ENCODE results near the gene NCOA7. TPM values are rescaled to one million over a fixed set of nuclear protein-coding genes. Genes with fewer than 3 reads are reported as not detected.

Gene NCOA7
- total and polyA plus RNA-seq, 9 of the 15 experiments (the other 6 are each of a cell fraction or from before 2014, with no cell fraction given), result 5.8 to 14.6 (median 9.3) TPM

DNA sequence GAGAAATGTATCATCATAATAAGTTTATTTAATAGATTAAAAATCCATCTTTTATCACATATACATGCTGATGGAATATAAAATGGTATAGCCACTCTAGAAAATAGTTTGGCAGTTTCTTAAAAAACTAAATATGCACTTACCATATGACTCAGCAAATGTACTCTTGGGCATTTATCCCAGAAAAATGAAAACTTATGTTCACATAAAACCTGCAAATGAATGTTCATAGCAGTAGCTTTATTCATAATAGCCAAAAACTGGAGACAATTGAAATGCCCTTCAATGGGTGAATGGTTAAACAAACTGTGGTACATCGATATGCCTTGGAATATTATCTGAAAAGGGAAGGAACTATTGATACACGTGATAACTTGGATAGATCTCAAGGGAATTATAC, 6.4 kb upstream of the NCOA7 start (continued):
- no peak for TF ChIP-seq RFX5 (IDR thresholded peaks at IDR 0.05; ENCODE audit: low read depth, low read length)
- TF ChIP-seq EWSR1 (IDR thresholded peaks at IDR 0.05; ENCODE audit: borderline replicate concordance, low read depth, partially characterized antibody), result no peak
- TF ChIP-seq, protein P1, sequence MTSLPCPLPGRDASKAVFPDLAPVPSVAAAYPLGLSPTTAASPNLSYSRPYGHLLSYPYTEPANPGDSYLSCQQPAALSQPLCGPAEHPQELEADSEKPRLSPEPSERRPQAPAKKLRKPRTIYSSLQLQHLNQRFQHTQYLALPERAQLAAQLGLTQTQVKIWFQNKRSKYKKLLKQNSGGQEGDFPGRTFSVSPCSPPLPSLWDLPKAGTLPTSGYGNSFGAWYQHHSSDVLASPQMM (CRISPR knock-in tag; IDR thresholded peaks at IDR 0.05), result no peak
- TF ChIP-seq, protein P2, sequence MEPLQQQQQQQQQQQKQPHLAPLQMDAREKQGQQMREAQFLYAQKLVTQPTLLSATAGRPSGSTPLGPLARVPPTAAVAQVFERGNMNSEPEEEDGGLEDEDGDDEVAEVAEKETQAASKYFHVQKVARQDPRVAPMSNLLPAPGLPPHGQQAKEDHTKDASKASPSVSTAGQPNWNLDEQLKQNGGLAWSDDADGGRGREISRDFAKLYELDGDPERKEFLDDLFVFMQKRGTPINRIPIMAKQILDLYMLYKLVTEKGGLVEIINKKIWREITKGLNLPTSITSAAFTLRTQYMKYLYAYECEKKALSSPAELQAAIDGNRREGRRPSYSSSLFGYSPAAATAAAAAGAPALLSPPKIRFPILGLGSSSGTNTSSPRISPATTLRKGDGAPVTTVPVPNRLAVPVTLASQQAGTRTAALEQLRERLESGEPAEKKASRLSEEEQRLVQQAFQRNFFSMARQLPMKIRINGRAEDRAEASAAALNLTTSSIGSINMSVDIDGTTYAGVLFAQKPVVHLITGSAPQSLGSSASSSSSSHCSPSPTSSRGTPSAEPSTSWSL (CRISPR knock-in tag; IDR thresholded peaks at IDR 0.05; ENCODE audit: borderline replicate concordance), result no peak
- TF ChIP-seq ZNF316 (IDR thresholded peaks at IDR 0.05), result peak; percentile 86
- TF ChIP-seq NELFE (IDR thresholded peaks at IDR 0.05; ENCODE audit: insufficient read depth, insufficient read length), result no peak
- no peak for TF ChIP-seq HDAC8 (tag; IDR thresholded peaks at IDR 0.05)
- TF ChIP-seq BACH1 (tag; IDR thresholded peaks at IDR 0.05), result no peak
- no peak for TF ChIP-seq CBX5 (IDR thresholded peaks at IDR 0.05; ENCODE audit: borderline replicate concordance, low read depth)
- no peak for TF ChIP-seq SETDB1 (IDR thresholded peaks at IDR 0.05; ENCODE audit: low read length)
- no peak for TF ChIP-seq TAF9B (IDR thresholded peaks at IDR 0.05; ENCODE audit: partially characterized antibody)
- TF ChIP-seq, protein P3, sequence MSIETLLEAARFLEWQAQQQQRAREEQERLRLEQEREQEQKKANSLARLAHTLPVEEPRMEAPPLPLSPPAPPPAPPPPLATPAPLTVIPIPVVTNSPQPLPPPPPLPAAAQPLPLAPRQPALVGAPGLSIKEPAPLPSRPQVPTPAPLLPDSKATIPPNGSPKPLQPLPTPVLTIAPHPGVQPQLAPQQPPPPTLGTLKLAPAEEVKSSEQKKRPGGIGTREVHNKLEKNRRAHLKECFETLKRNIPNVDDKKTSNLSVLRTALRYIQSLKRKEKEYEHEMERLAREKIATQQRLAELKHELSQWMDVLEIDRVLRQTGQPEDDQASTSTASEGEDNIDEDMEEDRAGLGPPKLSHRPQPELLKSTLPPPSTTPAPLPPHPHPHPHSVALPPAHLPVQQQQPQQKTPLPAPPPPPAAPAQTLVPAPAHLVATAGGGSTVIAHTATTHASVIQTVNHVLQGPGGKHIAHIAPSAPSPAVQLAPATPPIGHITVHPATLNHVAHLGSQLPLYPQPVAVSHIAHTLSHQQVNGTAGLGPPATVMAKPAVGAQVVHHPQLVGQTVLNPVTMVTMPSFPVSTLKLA (conservative IDR thresholded peaks at IDR 0.05), result no peak
- TF ChIP-seq SOX6 (IDR thresholded peaks at IDR 0.05), result no peak
- peak; percentile 63; the same call in 1 of the 2 replicates for TF ChIP-seq MAFF (IDR thresholded peaks at IDR 0.05; ENCODE audit: low read length)
- TF ChIP-seq, protein P4, sequence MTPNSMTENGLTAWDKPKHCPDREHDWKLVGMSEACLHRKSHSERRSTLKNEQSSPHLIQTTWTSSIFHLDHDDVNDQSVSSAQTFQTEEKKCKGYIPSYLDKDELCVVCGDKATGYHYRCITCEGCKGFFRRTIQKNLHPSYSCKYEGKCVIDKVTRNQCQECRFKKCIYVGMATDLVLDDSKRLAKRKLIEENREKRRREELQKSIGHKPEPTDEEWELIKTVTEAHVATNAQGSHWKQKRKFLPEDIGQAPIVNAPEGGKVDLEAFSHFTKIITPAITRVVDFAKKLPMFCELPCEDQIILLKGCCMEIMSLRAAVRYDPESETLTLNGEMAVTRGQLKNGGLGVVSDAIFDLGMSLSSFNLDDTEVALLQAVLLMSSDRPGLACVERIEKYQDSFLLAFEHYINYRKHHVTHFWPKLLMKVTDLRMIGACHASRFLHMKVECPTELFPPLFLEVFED (CRISPR knock-in tag; conservative IDR thresholded peaks at IDR 0.05), result no peak
